Nephron progenitor cell (in vitro differentiated cells): ENCODE measurements around the gene EML2.
"Not testable (repeated sequence)": the region's sequence is repeated elsewhere in the genome, so short reads cannot be mapped to it uniquely, and the experiment has no call there.

Experiments used
- DNase-seq: peaks from one replicate; pipeline ENCODE4 v3.0.0; 2021
- H3K27ac Mint-ChIP-seq: 2 replicates; pipeline ENCODE4 v1.8.0; 2021; ENCODE audit warnings: mild to moderate bottlenecking, moderate library complexity, mixed read lengths
- H3K27me3 Mint-ChIP-seq: 2 replicates; pipeline ENCODE4 v1.8.0; 2021; ENCODE audit warnings: mild to moderate bottlenecking, low read depth, mixed read lengths; ENCODE audit not compliant: poor library complexity
- H3K36me3 Mint-ChIP-seq: 2 replicates; pipeline ENCODE4 v1.8.0; 2021; ENCODE audit warnings: low read depth, mixed read lengths
- H3K4me1 Mint-ChIP-seq: 2 replicates; pipeline ENCODE4 v1.8.0; 2021; ENCODE audit warnings: mixed read lengths
- H3K4me3 Mint-ChIP-seq: 2 replicates; pipeline ENCODE4 v1.8.0; 2021; ENCODE audit warnings: mild to moderate bottlenecking, moderate library complexity, mixed read lengths
- H3K9me3 Mint-ChIP-seq: 2 replicates; pipeline ENCODE4 v1.8.0; 2021; ENCODE audit warnings: mild to moderate bottlenecking, moderate library complexity, mixed read lengths
- CTCF ChIP-seq: fragments of 200-600 bp; sonication (generic); IDR thresholded peaks from 2 replicates; pipeline ENCODE4 v1.5.0; 2021; ENCODE audit warnings: antibody characterized with exemption

EML2 gene

GRCh38 chr19:45638930-45639729 is at the start of gene EML2:
TSS of gene EML2 (minus strand) at chr19:45639397. CDS start at chr19:45639376, 21 bp downstream.
- peak; percentile 83 for DNase-seq
- Mint-ChIP-seq H3K36me3 (no peaks in the 10 kb centered on the region), H3K27ac (no peak within 1 kb of the TSS), H3K27me3 (peaks cover 11% of the 10 kb centered on the region), H3K9me3 (no peaks in the 10 kb centered on the region), H3K4me3 (peak within 1 kb of the TSS; percentile 84), H3K4me1 (peaks cover 38% of the 10 kb centered on the region)
- peak; percentile 15 for TF ChIP-seq CTCF

- no peak overlapping the region for H3K4me3 Mint-ChIP-seq
- no peaks in the 10 kb centered on the region for H3K9me3 Mint-ChIP-seq
- H3K27me3 Mint-ChIP-seq, result peaks cover 3% of the 10 kb centered on the region
- peaks cover 46% of the 10 kb centered on the region for H3K36me3 Mint-ChIP-seq
- no peak for TF ChIP-seq CTCF
- H3K27ac Mint-ChIP-seq, result no peak overlapping the region
- no peak for DNase-seq
- H3K4me1 Mint-ChIP-seq, result peaks cover 18% of the 10 kb centered on the region
Measured at GRCh38 chr19:45687599-45687998, 48.4 kb upstream of the EML2 start.

- not testable (repeated sequence) for DNase-seq, H3K4me3 Mint-ChIP-seq, H3K9me3 Mint-ChIP-seq, H3K4me1 Mint-ChIP-seq
- H3K36me3 Mint-ChIP-seq, result peaks cover 46% of the 10 kb centered on the region
- H3K27ac Mint-ChIP-seq, result peak overlapping the region; percentile 32
- peaks cover 23% of the 10 kb centered on the region for H3K27me3 Mint-ChIP-seq
Measured at GRCh38 chr19:45685045-45685444, 45.8 kb upstream of the EML2 start.

GRCh38 chr19:45682908-45683307 is 43.7 kb upstream of the EML2 start:
- Mint-ChIP-seq H3K4me3 (no peak overlapping the region), H3K27ac (peak overlapping the region; percentile 14), H3K4me1 (peaks cover 5% of the 10 kb centered on the region), H3K36me3 (peaks cover 34% of the 10 kb centered on the region), H3K9me3 (no peaks in the 10 kb centered on the region), H3K27me3 (peaks cover 45% of the 10 kb centered on the region)
- DNase-seq, result no peak
- TF ChIP-seq CTCF, result no peak

- peaks cover 29% of the 10 kb centered on the region for H3K36me3 Mint-ChIP-seq
- H3K9me3 Mint-ChIP-seq, result no peaks in the 10 kb centered on the region
- H3K4me1 Mint-ChIP-seq, result peaks cover 10% of the 10 kb centered on the region
- TF ChIP-seq CTCF, result no peak
- no peak overlapping the region for H3K4me3 Mint-ChIP-seq
- peaks cover 53% of the 10 kb centered on the region for H3K27me3 Mint-ChIP-seq
- no peak overlapping the region for H3K27ac Mint-ChIP-seq
- no peak for DNase-seq
Measured at GRCh38 chr19:45682117-45682516, 42.9 kb upstream of the EML2 start.

GRCh38 chr19:45681391-45682015 is 42.3 kb upstream of the EML2 start:
- Mint-ChIP-seq H3K4me1 (peaks cover 10% of the 10 kb centered on the region), H3K4me3 (peak overlapping the region; percentile 71), H3K36me3 (peaks cover 24% of the 10 kb centered on the region), H3K27ac (no peak overlapping the region), H3K27me3 (peaks cover 58% of the 10 kb centered on the region), H3K9me3 (no peaks in the 10 kb centered on the region)
- TF ChIP-seq CTCF, result peak; percentile 98
- DNase-seq, result peak; percentile 85
